ENCODE data around the gene GRIK3.

DNA sequence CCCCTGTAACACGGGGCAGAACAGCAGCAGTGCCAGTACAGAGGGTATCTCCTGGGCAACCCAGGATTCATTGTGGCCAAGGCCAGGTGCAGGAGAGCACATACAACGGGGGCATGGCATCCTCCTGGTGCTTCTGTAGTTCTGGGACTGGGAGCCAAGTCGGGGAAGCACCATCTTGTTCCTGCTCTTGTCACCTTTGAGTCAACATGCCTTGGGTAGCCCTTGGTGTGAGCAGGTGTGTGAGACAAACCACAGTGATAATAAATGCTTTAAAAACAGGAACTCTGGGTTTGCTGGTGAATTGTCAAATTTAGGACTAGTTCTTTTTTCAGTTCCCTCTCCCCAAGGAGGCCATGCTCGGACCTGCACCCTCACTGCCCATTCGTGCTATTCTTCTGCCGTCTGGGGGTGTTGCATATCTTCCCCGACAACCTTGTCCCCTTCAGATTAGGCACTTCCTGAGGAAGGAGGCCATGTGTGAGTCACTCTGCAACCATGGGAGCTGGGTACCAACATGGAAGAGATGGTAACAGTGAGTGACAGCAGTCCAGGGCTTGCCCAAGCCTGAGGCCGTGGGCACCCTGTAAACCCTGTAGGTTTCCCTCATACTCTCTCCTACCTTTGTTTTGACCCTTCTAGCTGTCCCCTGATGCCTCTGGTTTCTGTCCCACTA lies 150.2 kb downstream of the GRIK3 start:
- no peak for TF ChIP-seq YY1 (IDR thresholded peaks at IDR 0.05; ENCODE audit: insufficient read depth, insufficient read length)
- TF ChIP-seq ZNF274 (IDR thresholded peaks at IDR 0.05; ENCODE audit: low read depth, low read length), result no peak

All from NT2/D1 (cell line).